ENCODE data around the gene ANKRD13D. TPM values are rescaled to one million over a fixed set of nuclear protein-coding genes. Genes with fewer than 3 reads are reported as not detected.

The ANKRD13D gene
- total RNA-seq, 1 experiment from 2014 or later: 79.6 TPM

- CTCF ChIA-PET: interaction anchor here (1.6 kb wide), 1 partner anchor 15 kb away, joined by 11 read pairs; no protein-coding TSS in a partner anchor
- peak overlapping the region; percentile 97 for H3K4me2 ChIP-seq
- no peaks in the 10 kb centered on the region for H3K9me2 ChIP-seq (ENCODE audit: insufficient read depth)
- H3K36me3 ChIP-seq (ENCODE audit: low read depth): peaks cover 16% of the 10 kb centered on the region
- peaks cover 29% of the 10 kb centered on the region for H3K4me1 ChIP-seq (replicated peaks; ENCODE audit: insufficient read depth)
- POLR2A ChIA-PET (ENCODE audit: unreplicated experiment): interaction anchor here (0.6 to 1.6 kb wide), 5 partner anchors 9 to 713 kb away, joined by 3 to 13 read pairs (median 4); partner anchors contain the start of gene ANKRD13D
- TF ChIP-seq EZH2 (IDR thresholded peaks at IDR 0.05; ENCODE audit: low read depth) (no peak), CTCF (conservative IDR thresholded peaks at IDR 0.05) (no peak)
- peaks cover 27% of the 10 kb centered on the region for H3K79me2 ChIP-seq (ENCODE audit: low read depth)
- H2AFZ ChIP-seq: no peak overlapping the region
- no peaks in the 10 kb centered on the region for H4K20me1 ChIP-seq (ENCODE audit: insufficient read depth)
- H3K27ac ChIP-seq: peak overlapping the region; percentile 68
- no peaks in the 10 kb centered on the region for H3K27me3 ChIP-seq (ENCODE audit: insufficient read depth, low read depth)
- peak; percentile 75 to 81 for DNase-seq
- no peaks in the 10 kb centered on the region for H3K9me3 ChIP-seq (ENCODE audit: insufficient read depth, low read depth)
- peaks cover 21% of the 10 kb centered on the region for H3F3A ChIP-seq (ENCODE audit: insufficient read depth, low read depth)
- BruUV-seq (replicated peaks): no TSS peak
- intact Hi-C loops (cut with micrococcal nuclease; ENCODE audit: unreplicated experiment): loop anchor here (2.0 kb wide), 1 partner anchor 13 kb away; the partner anchor contains the start of gene ANKRD13D
- H3K4me3 ChIP-seq: peak overlapping the region; percentile 90
Measured at GRCh38 chr11:67301951-67302516, 12.9 kb downstream of the ANKRD13D start.

- peak; percentile 68 to 79 for DNase-seq
- TF ChIP-seq EZH2 (IDR thresholded peaks at IDR 0.05; ENCODE audit: low read depth) (no peak), CTCF (conservative IDR thresholded peaks at IDR 0.05) (no peak)
- H3K27ac ChIP-seq: peak overlapping the region; percentile 68
- H3K9me3 ChIP-seq (ENCODE audit: insufficient read depth, low read depth): no peaks in the 10 kb centered on the region
- intact Hi-C loops (cut with micrococcal nuclease; ENCODE audit: unreplicated experiment): loop anchor here (1.0 to 2.0 kb wide), 2 partner anchors 10 to 14 kb away; partner anchors contain the start of gene ANKRD13D
- H3K79me2 ChIP-seq (ENCODE audit: low read depth): peaks cover 27% of the 10 kb centered on the region
- H2AFZ ChIP-seq: peak overlapping the region; percentile 66
- peaks cover 21% of the 10 kb centered on the region for H3F3A ChIP-seq (ENCODE audit: insufficient read depth, low read depth)
- H4K20me1 ChIP-seq (ENCODE audit: insufficient read depth): no peaks in the 10 kb centered on the region
- H3K27me3 ChIP-seq (ENCODE audit: insufficient read depth, low read depth): no peaks in the 10 kb centered on the region
- H3K4me2 ChIP-seq: peak overlapping the region; percentile 97
- H3K36me3 ChIP-seq (ENCODE audit: low read depth): peaks cover 14% of the 10 kb centered on the region
- H3K9me2 ChIP-seq (ENCODE audit: insufficient read depth): no peaks in the 10 kb centered on the region
- BruUV-seq (replicated peaks): TSS peak; percentile 59
- H3K4me3 ChIP-seq: peak overlapping the region; percentile 90
- CTCF ChIA-PET: interaction anchor here (0.6 to 1.6 kb wide), 3 partner anchors 10 to 15 kb away, joined by 4 to 11 read pairs (median 10); no protein-coding TSS in a partner anchor
- POLR2A ChIA-PET (ENCODE audit: unreplicated experiment): interaction anchor here (0.6 to 1.8 kb wide), 12 partner anchors 10 to 1586 kb away, joined by 3 to 13 read pairs (median 4); partner anchors contain the start of gene ANKRD13D
- H3K4me1 ChIP-seq (replicated peaks; ENCODE audit: insufficient read depth): peaks cover 29% of the 10 kb centered on the region
Measured at GRCh38 chr11:67302571-67303131, 13.5 kb downstream of the ANKRD13D start.

- Histone ChIP-seq H2AFZ (peak within 1 kb of the TSS; percentile 71), H3K27ac (peak within 1 kb of the TSS; percentile 68), H3K79me2 (ENCODE audit: low read depth) (peaks cover 27% of the 10 kb centered on the region), H3K27me3 (ENCODE audit: insufficient read depth, low read depth) (no peaks in the 10 kb centered on the region), H3K9me3 (ENCODE audit: insufficient read depth, low read depth) (no peaks in the 10 kb centered on the region), H3K9me2 (ENCODE audit: insufficient read depth) (no peaks in the 10 kb centered on the region), H3K4me2 (peak within 1 kb of the TSS; percentile 97), H4K20me1 (ENCODE audit: insufficient read depth) (no peaks in the 10 kb centered on the region), H3K4me3 (peak within 1 kb of the TSS; percentile 90), H3K4me1 (replicated peaks; ENCODE audit: insufficient read depth) (peaks cover 29% of the 10 kb centered on the region), H3K36me3 (ENCODE audit: low read depth) (peaks cover 10% of the 10 kb centered on the region), H3F3A (ENCODE audit: insufficient read depth, low read depth) (peaks cover 21% of the 10 kb centered on the region)
- TF ChIP-seq CTCF (conservative IDR thresholded peaks at IDR 0.05) (no peak), EZH2 (IDR thresholded peaks at IDR 0.05; ENCODE audit: low read depth) (no peak)
- DNase-seq: peak; percentile 81 to 96
- ChIA-PET CTCF (interaction anchor here (0.6 to 1.6 kb wide), 4 partner anchors 10 to 64 kb away, joined by 4 to 11 read pairs (median 8); no protein-coding TSS in a partner anchor), POLR2A (ENCODE audit: unreplicated experiment) (interaction anchor here (0.6 to 1.8 kb wide), 11 partner anchors 9 to 1587 kb away, joined by 3 to 13 read pairs (median 4); no protein-coding TSS in a partner anchor)
- no TSS peak for BruUV-seq (replicated peaks)
- intact Hi-C loops (cut with micrococcal nuclease; ENCODE audit: unreplicated experiment): loop anchor here (1.0 to 2.0 kb wide), 2 partner anchors 9 to 14 kb away; partner anchors contain the start of gene ANKRD13D
Measured at GRCh38 chr11:67303132-67303834, 14.2 kb downstream of the ANKRD13D start, which contains the start of gene SSH3. SSH3 (plus strand) TSS chr11:67303530; CDS start chr11:67303626, 96 bp downstream.

Measured in PC-9 (cell line).